ENCODE results near the gene TRAPPC14.
"Not testable (repeated sequence)": the region's sequence is repeated elsewhere in the genome, so short reads cannot be mapped to it uniquely, and the experiment has no call there.

The TRAPPC14 gene

GRCh38 chr7:100132697-100133151 lies 25.8 kb downstream of the TRAPPC14 start:
- no peak overlapping the region for H3K4me3 ChIP-seq (ENCODE audit: low read length)
- peak; percentile 99 for TF ChIP-seq CTCF (IDR thresholded peaks at IDR 0.05; ENCODE audit: insufficient read depth, low read depth, low read length, missing control alignments)
- peak; percentile 75 for DNase-seq (ENCODE audit: low read depth)

- DNase-seq (ENCODE audit: low read depth), result no peak
- H3K4me3 ChIP-seq (ENCODE audit: low read length), result no peak overlapping the region
- no peak for TF ChIP-seq CTCF (IDR thresholded peaks at IDR 0.05; ENCODE audit: insufficient read depth, low read depth, low read length, missing control alignments)
Measured at GRCh38 chr7:100132126-100132525, 26.4 kb downstream of the TRAPPC14 start.

- peak; percentile 77 for TF ChIP-seq CTCF (IDR thresholded peaks at IDR 0.05; ENCODE audit: insufficient read depth, low read depth, low read length, missing control alignments)
- no peak overlapping the region for H3K4me3 ChIP-seq (ENCODE audit: low read length)
- peak; percentile 64 for DNase-seq (ENCODE audit: low read depth)
Measured at GRCh38 chr7:100130608-100131453, 27.7 kb downstream of the TRAPPC14 start.

GRCh38 chr7:100130220-100130607 lies 28.3 kb downstream of the TRAPPC14 start:
- peak; percentile 67 for DNase-seq (ENCODE audit: low read depth)
- not testable (repeated sequence) for H3K4me3 ChIP-seq (ENCODE audit: low read length)

GRCh38 chr7:100128637-100128963 lies 29.9 kb downstream of the TRAPPC14 start:
- H3K4me3 ChIP-seq (ENCODE audit: low read length), result no peak overlapping the region
- no peak for TF ChIP-seq CTCF (IDR thresholded peaks at IDR 0.05; ENCODE audit: insufficient read depth, low read depth, low read length, missing control alignments)
- DNase-seq (ENCODE audit: low read depth), result no peak

- DNase-seq (ENCODE audit: low read depth), result no peak
- H3K4me3 ChIP-seq (ENCODE audit: low read length), result peak overlapping the region; percentile 92
- no peak for TF ChIP-seq CTCF (IDR thresholded peaks at IDR 0.05; ENCODE audit: insufficient read depth, low read depth, low read length, missing control alignments)
Measured at GRCh38 chr7:100127866-100128636, 30.5 kb downstream of the TRAPPC14 start.
